ENCODE measurements around the gene RPSA. TPM values are rescaled to one million over a fixed set of nuclear protein-coding genes. Genes with fewer than 3 reads are reported as not detected.

The RPSA gene
- polyA plus RNA-seq, 1 experiment, result 3,266 TPM

DNA sequence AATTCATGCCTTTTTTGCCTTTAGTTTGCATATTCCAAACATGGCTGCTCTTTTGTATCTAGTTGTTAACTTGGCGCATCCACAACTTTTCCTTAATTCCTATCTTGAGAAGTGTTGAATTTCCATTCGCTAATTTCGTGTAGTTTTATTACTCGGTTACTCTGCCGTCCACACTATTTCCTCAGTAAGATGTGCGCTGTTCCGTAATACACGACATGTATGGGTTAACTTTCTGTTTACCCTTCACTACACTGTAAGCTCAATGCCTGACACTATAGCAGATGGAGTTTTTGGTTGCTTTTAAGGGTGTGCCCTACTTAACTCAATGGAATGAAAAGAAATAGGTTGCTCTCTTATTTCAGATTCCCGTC lies 724 bp downstream of the RPSA start:
- ChIA-PET POLR2A (interaction anchor here (0.6 to 1.7 kb wide), 7 partner anchors 8 to 261 kb away, joined by 3 to 12 read pairs (median 3); no protein-coding TSS in a partner anchor), CTCF (interaction anchor here (0.7 to 2.8 kb wide), 4 partner anchors 10 to 39 kb away, joined by 3 to 12 read pairs (median 6); no protein-coding TSS in a partner anchor)
- peak overlapping the region; percentile 85 for H3K4me3 ChIP-seq (ENCODE audit: low read depth, low read length)
- no peak for DNase-seq (ENCODE audit: low read depth, low spot score)
- no peaks in the 10 kb centered on the region for H3K9me3 ChIP-seq (ENCODE audit: control insufficient read depth, insufficient read depth, low read length)
- no peak overlapping the region for H3K27ac ChIP-seq (ENCODE audit: low read depth, low read length)
- no peak for TF ChIP-seq CTCF (IDR thresholded peaks at IDR 0.05; ENCODE audit: low read depth, low read length)
- no peaks in the 10 kb centered on the region for H3K27me3 ChIP-seq (ENCODE audit: control insufficient read depth, insufficient read depth, low read length)

- DNase-seq (ENCODE audit: low read depth, low spot score), result no peak
- H3K27ac ChIP-seq (ENCODE audit: low read depth, low read length), result no peak overlapping the region
- H3K9me3 ChIP-seq (ENCODE audit: control insufficient read depth, insufficient read depth, low read length), result no peaks in the 10 kb centered on the region
- H3K4me3 ChIP-seq (ENCODE audit: low read depth, low read length), result peak overlapping the region; percentile 85
- ChIA-PET CTCF (interaction anchor here (0.7 to 2.8 kb wide), 4 partner anchors 9 to 38 kb away, joined by 3 to 12 read pairs (median 6); no protein-coding TSS in a partner anchor), POLR2A (interaction anchor here (1.3 kb wide), 1 partner anchor 7 kb away, joined by 4 read pairs; no protein-coding TSS in a partner anchor)
- TF ChIP-seq CTCF (IDR thresholded peaks at IDR 0.05; ENCODE audit: low read depth, low read length), result no peak
- H3K27me3 ChIP-seq (ENCODE audit: control insufficient read depth, insufficient read depth, low read length), result no peaks in the 10 kb centered on the region
Measured at GRCh38 chr3:39407773-39408492, 1.4 kb downstream of the RPSA start.

DNA sequence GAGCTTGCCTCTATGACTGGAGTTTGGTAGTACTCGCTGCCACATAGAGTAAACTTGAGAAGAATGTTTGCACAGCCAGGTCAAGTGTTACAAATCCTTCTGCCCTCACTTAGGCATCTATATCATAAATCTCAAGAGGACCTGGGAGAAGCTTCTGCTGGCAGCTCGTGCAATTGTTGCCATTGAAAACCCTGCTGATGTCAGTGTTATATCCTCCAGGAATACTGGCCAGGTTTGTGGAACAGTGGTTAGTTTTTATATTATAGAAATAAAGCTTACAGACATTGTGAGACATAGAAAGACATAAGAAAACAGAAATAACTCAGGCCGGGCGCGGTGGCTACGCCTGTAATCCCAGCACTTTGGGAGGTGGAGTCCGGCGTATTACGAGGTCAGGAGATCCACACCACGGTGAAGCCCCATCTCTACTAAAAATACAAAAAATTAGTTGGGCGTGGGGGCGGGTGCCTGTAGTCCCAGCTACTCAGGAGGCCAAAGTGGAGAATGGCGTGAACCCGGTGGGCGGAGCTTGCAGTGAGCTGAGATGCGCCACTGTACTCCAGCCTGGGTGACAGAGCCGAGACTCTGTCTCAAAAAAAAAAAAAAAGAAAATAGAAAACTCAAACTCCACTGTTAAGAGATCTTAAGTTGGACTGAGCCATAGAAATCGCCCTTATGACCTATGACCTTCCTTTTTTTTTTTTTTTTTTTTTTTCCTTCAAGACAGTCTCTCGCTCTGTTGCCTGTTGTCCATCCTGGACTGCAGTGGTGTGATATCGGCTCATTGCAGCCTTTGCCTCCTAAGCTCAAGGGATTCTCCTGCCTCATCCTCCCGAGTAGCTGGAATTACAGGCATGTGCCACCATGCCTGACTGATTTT lies 2.2 kb downstream of the RPSA start:
- POLR2A ChIA-PET, result interaction anchor here (0.7 kb wide), 1 partner anchor 1051 kb away, joined by 6 read pairs; no protein-coding TSS in a partner anchor
- TF ChIP-seq CTCF (IDR thresholded peaks at IDR 0.05; ENCODE audit: low read depth, low read length), result no peak
- no peaks in the 10 kb centered on the region for H3K27me3 ChIP-seq (ENCODE audit: control insufficient read depth, insufficient read depth, low read length)
- DNase-seq (ENCODE audit: low read depth, low spot score), result no peak
- H3K9me3 ChIP-seq (ENCODE audit: control insufficient read depth, insufficient read depth, low read length), result no peaks in the 10 kb centered on the region
- CTCF ChIA-PET, result interaction anchor here (0.6 to 1.8 kb wide), 3 partner anchors 8 to 266 kb away, joined by 3 to 9 read pairs (median 4); no protein-coding TSS in a partner anchor
- no peak overlapping the region for H3K27ac ChIP-seq (ENCODE audit: low read depth, low read length)
- H3K4me3 ChIP-seq (ENCODE audit: low read depth, low read length), result no peak overlapping the region

DNA sequence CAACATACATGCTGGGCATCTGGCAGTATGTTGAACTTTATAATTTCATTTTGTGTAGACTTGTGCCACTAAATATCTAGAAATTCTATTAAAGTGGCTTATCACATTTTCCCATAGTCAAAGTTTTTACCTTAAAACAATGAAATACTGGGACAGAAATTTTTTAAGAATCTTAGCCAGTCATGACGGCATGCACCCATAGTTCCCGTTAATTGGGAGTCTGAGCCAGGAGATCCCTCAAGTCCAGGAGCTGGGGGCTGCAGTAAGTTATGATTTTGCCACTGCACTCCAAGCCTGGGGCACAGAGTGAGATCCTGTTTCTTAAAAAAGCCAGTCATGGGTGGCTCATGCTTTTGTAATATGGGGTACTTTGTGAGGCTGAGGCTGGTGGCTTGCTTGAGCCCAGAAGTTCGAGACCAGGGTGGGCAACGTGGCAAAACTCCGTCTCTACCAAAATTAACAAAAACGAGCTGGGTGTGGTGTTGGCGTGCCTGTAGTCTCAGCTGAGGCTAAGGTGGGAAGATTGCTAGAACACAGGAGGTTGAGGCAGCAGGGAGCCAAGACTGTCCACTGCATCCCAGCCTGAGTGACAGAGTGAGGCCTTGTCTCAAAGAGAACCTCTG lies 3.1 kb downstream of the RPSA start:
- Histone ChIP-seq H3K9me3 (ENCODE audit: control insufficient read depth, insufficient read depth, low read length) (no peaks in the 10 kb centered on the region), H3K27ac (ENCODE audit: low read depth, low read length) (no peak overlapping the region), H3K27me3 (ENCODE audit: control insufficient read depth, insufficient read depth, low read length) (no peaks in the 10 kb centered on the region), H3K4me3 (ENCODE audit: low read depth, low read length) (0 out of 2 replicates have a peak overlapping the region, but pooled peaks have one; percentile 2)
- DNase-seq (ENCODE audit: low read depth, low spot score), result no peak
- TF ChIP-seq CTCF (IDR thresholded peaks at IDR 0.05; ENCODE audit: low read depth, low read length), result no peak
- ChIA-PET POLR2A (no interaction called here), CTCF (interaction anchor here (0.6 kb wide), 1 partner anchor 33 kb away, joined by 4 read pairs; no protein-coding TSS in a partner anchor)
